H1 (cell line): Measurements from ENCODE around the gene CDC42EP2. TPM values are rescaled to one million over a fixed set of nuclear protein-coding genes. Genes with fewer than 3 reads are reported as not detected.

Experiments
- CTCF ChIA-PET: fragments of 300-600 bp; sonication (Branson Sonifier 250); formaldehyde crosslinking; loops from one replicate; lab custom pipeline; 2021; ENCODE audit not compliant: partially characterized antibody; lab: Charles Lee
- POLR2A ChIA-PET: fragments of 300-600 bp; sonication (Branson Sonifier 250); formaldehyde crosslinking; loops from one replicate; lab custom pipeline; 2021; ENCODE audit warnings: inconsistent platforms; ENCODE audit not compliant: partially characterized antibody; lab: Charles Lee
- DNase-seq, 2 experiments: peaks; one replicate each; pipeline versions ENCODE4 v3.0.0 to v3.0.0-alpha.2; 2010 to 2022; ENCODE audit warnings: low spot score in 2 of 2, low read depth in 1 of 2, mixed read lengths in 1 of 2
- FAIRE-seq: peaks from 2 replicates; lab custom pipeline; 2011; peaks lifted over from hg19 to GRCh38; lab: Jason Lieb, UNC
- H2AFZ ChIP-seq: 2 replicates; pipeline ENCODE4 v1.8.1; 2012; ENCODE audit warnings: low read length, inconsistent platforms
- H2AK5ac ChIP-seq: 2 replicates; pipeline ENCODE4 v1.6.1; 2013; ENCODE audit warnings: low read depth, low read length
- H2BK120ac ChIP-seq: replicated peaks from 2 replicates; pipeline ENCODE3; 2013; ENCODE audit warnings: low read depth, low read length, inconsistent platforms
- H2BK12ac ChIP-seq: 2 replicates; pipeline ENCODE4 v1.6.1; 2013; ENCODE audit warnings: low read depth, low read length
- H2BK15ac ChIP-seq: 2 replicates; pipeline ENCODE4 v1.6.1; 2013; ENCODE audit warnings: low read length
- H2BK20ac ChIP-seq: 2 replicates; pipeline ENCODE4 v1.6.1; 2013; ENCODE audit warnings: low read length
- H2BK5ac ChIP-seq: 2 replicates; pipeline ENCODE4 v1.6.1; 2013; ENCODE audit warnings: low read depth, low read length
- H3K14ac ChIP-seq: 2 replicates; pipeline ENCODE4 v1.6.1; 2013; ENCODE audit warnings: inconsistent platforms; ENCODE audit not compliant: insufficient read length
- H3K18ac ChIP-seq: 2 replicates; pipeline ENCODE4 v1.6.1; 2013; ENCODE audit warnings: low read length; ENCODE audit errors: extremely low read depth
- H3K23ac ChIP-seq: 2 replicates; pipeline ENCODE4 v1.6.1; 2013; ENCODE audit warnings: inconsistent platforms; ENCODE audit not compliant: insufficient read length
- H3K23me2 ChIP-seq: 2 replicates; pipeline ENCODE4 v1.6.1; 2013; ENCODE audit warnings: low read depth, low read length
- H3K27ac ChIP-seq: 2 replicates; pipeline ENCODE4 v1.6.1; 2011; ENCODE audit warnings: low read depth, low read length, inconsistent platforms
- H3K27me3 ChIP-seq, 4 experiments: replicated peaks in 1 of 4; 1 replicate in 1 of 4; 2 replicates in 3 of 4; pipeline versions ENCODE4 v1.6.1 to v1.8.1; 2011 to 2013; ENCODE audit warnings: low read length in 3 of 4, mild to moderate bottlenecking in 3 of 4, inconsistent platforms in 2 of 4, mixed read lengths in 2 of 4, moderate library complexity in 1 of 4; ENCODE audit not compliant: control insufficient read depth in 3 of 4, insufficient read depth in 3 of 4; ENCODE audit errors: extremely low read depth in 1 of 4
- H3K36me3 ChIP-seq, 4 experiments: 2 replicates each; pipeline versions ENCODE4 v1.6.1 to v1.8.1; 2011 to 2013; ENCODE audit warnings: mild to moderate bottlenecking in 4 of 4, low read length in 3 of 4, moderate library complexity in 2 of 4, control low read depth in 1 of 4, inconsistent platforms in 1 of 4; ENCODE audit not compliant: insufficient read depth in 4 of 4, control insufficient read depth in 2 of 4
- H3K4ac ChIP-seq: replicated peaks from 2 replicates; pipeline ENCODE3; 2013; ENCODE audit warnings: low read length, low read depth, mixed read lengths, inconsistent platforms; ENCODE audit not compliant: insufficient read length
- H3K4me1 ChIP-seq, 4 experiments: replicated peaks in 1 of 4; 1 replicate in 1 of 4; 2 replicates in 3 of 4; pipeline versions ENCODE4 v1.6.1 to v1.8.1; 2011 to 2013; ENCODE audit warnings: low read length in 3 of 4, inconsistent platforms in 2 of 4, mixed read lengths in 1 of 4; ENCODE audit not compliant: insufficient read depth in 4 of 4, control insufficient read depth in 3 of 4
- H3K4me2 ChIP-seq, 2 experiments: 2 replicates each; pipeline versions ENCODE4 v1.6.1 to v1.8.1; 2011 to 2013; ENCODE audit warnings: low read depth in 2 of 2, low read length in 2 of 2, control low read depth in 1 of 2, inconsistent platforms in 1 of 2, mild to moderate bottlenecking in 1 of 2; ENCODE audit not compliant: insufficient read depth in 1 of 2
- H3K4me3 ChIP-seq, 4 experiments: fragments of 200-600, 300-600 bp in 1 of 4; sonication (generic), shearing (Covaris generic), sonication (Bioruptor Twin) in 1 of 4; 2 replicates each; pipeline versions ENCODE4 v1.5.1 to v1.8.1; 2011 to 2016; ENCODE audit warnings: low read length in 4 of 4, low read depth in 3 of 4, control low read depth in 2 of 4, inconsistent platforms in 2 of 4, mild to moderate bottlenecking in 2 of 4, mixed read lengths in 1 of 4, moderate library complexity in 1 of 4; ENCODE audit not compliant: insufficient read depth in 2 of 4; ENCODE audit errors: extremely low read depth in 1 of 4
- H3K56ac ChIP-seq: replicated peaks from 2 replicates; pipeline ENCODE3; 2013; ENCODE audit warnings: low read depth, mild to moderate bottlenecking, mixed read lengths, low read length, inconsistent platforms; ENCODE audit not compliant: insufficient read length
- H3K79me1 ChIP-seq: 2 replicates; pipeline ENCODE4 v1.6.1; 2013; ENCODE audit warnings: low read depth, low read length, control low read depth
- H3K79me2 ChIP-seq, 2 experiments: 2 replicates each; pipeline versions ENCODE4 v1.6.1 to v1.8.1; 2012 to 2013; ENCODE audit warnings: low read length in 2 of 2, mild to moderate bottlenecking in 2 of 2, inconsistent platforms in 1 of 2; ENCODE audit not compliant: insufficient read depth in 2 of 2, control insufficient read depth in 1 of 2
- H3K9ac ChIP-seq, 4 experiments: replicated peaks in 1 of 4; 1 replicate in 1 of 4; 2 replicates in 3 of 4; pipeline versions ENCODE4 v1.6.1 to v1.8.1; 2011 to 2013; ENCODE audit warnings: low read depth in 3 of 4, low read length in 3 of 4, control low read depth in 2 of 4, mild to moderate bottlenecking in 2 of 4, moderate library complexity in 2 of 4, inconsistent platforms in 1 of 4; ENCODE audit errors: extremely low read depth in 1 of 4
- H3K9me3 ChIP-seq, 2 experiments: 2 replicates each; pipeline versions ENCODE4 v1.6.1 to v1.8.1; 2012 to 2013; ENCODE audit warnings: mild to moderate bottlenecking in 2 of 2, moderate library complexity in 2 of 2, control low read depth in 1 of 2, inconsistent platforms in 1 of 2, low read depth in 1 of 2, low read length in 1 of 2, mixed read lengths in 1 of 2; ENCODE audit not compliant: insufficient read depth in 2 of 2
- H4K20me1 ChIP-seq, 2 experiments: replicated peaks in 1 of 2; 2 replicates each; pipeline versions ENCODE3 to v1.8.1; 2011 to 2013; ENCODE audit warnings: inconsistent platforms in 2 of 2, low read length in 2 of 2, mild to moderate bottlenecking in 1 of 2; ENCODE audit not compliant: insufficient read depth in 2 of 2, control insufficient read depth in 1 of 2
- H4K5ac ChIP-seq: 2 replicates; pipeline ENCODE4 v1.6.1; 2013; ENCODE audit warnings: low read length, low read depth, mixed read lengths, inconsistent platforms; ENCODE audit not compliant: insufficient read length
- H4K8ac ChIP-seq: 2 replicates; pipeline ENCODE4 v1.8.0; 2013; ENCODE audit warnings: mild to moderate bottlenecking, moderate library complexity, low read length, inconsistent platforms; ENCODE audit not compliant: insufficient read depth; ENCODE audit errors: extremely low read depth
- H4K91ac ChIP-seq: replicated peaks from 2 replicates; pipeline ENCODE3; 2013; ENCODE audit warnings: low read length, mixed read lengths, inconsistent platforms; ENCODE audit not compliant: insufficient read length
- BRCA1 ChIP-seq: IDR thresholded peaks from 2 replicates; pipeline ENCODE4 v1.6.1; 2012; ENCODE audit warnings: low read depth, low read length, improper control_type of control experiment
- CTBP2 ChIP-seq: IDR thresholded peaks from 2 replicates; pipeline ENCODE4 v1.7.0; 2011; ENCODE audit warnings: borderline replicate concordance, mild to moderate bottlenecking, moderate library complexity, mixed read lengths, low read length; ENCODE audit not compliant: insufficient read depth, insufficient read length
- POU5F1 ChIP-seq: IDR thresholded peaks from 2 replicates; pipeline ENCODE4 v1.6.1; 2011; ENCODE audit warnings: low read depth, mild to moderate bottlenecking, low read length, moderate library complexity
- SP1 ChIP-seq: IDR thresholded peaks from 2 replicates; pipeline ENCODE4 v1.6.1; 2011; ENCODE audit warnings: low read depth, low read length
- SRF ChIP-seq: IDR thresholded peaks from 2 replicates; pipeline ENCODE4 v1.6.1; 2011; ENCODE audit warnings: mild to moderate bottlenecking, low read depth, low read length, moderate library complexity
- WGBS, 2 experiments: shearing (Covaris generic) in 1 of 2; methylation state at CpG; one replicate each; pipeline versions ENCODE4 v1.1.6 to v1.1.7; 2013 to 2015; ENCODE audit warnings: low lambda C conversion rate in 2 of 2, mixed read lengths in 2 of 2, inconsistent platforms in 1 of 2, low coverage in 1 of 2, missing lambda C conversion rate in 1 of 2; ENCODE audit not compliant: insufficient replicate concordance in 2 of 2, insufficient coverage in 1 of 2, insufficient read length in 1 of 2; ENCODE audit errors: extremely low coverage in 1 of 2, missing lambda C conversion rate in 1 of 2; 5-methylcytosine and 5-hydroxymethylcytosine counted together
- polyA plus RNA-seq, 7 experiments: library from polyadenylated mRNA; depleted of rRNA in 3 of 7; stranded (reverse) in 5 of 7; unstranded in 2 of 7; fragments of >200 nt in 5 of 7; fragments of 200-250 nt in 2 of 7; gene quantifications; 1 replicate in 5 of 7; 2 replicates in 1 of 7; 4 replicates in 1 of 7; pipeline versions ENCODE4 v1.2.1 to v1.2.3, GENCODE V29; 2011 to 2013; ENCODE audit warnings: missing spikeins in 2 of 7, mixed read lengths in 2 of 7
- total RNA-seq: library from RNA; stranded (reverse); fragmentation: NEBNext Ultra II Directional; extraction: Animal tissue kit (Norgen Biotek cat#: 25700); gene quantifications from 2 replicates; pipeline ENCODE4 v1.2.1, GENCODE V29; 2021
- TF ChIP-seq, protein P1 (sequence below): IDR thresholded peaks from 2 replicates; pipeline ENCODE4 v1.6.1; 2011; ENCODE audit warnings: low read length, improper control_type of control experiment

CDC42EP2 gene
- total and polyA plus RNA-seq, 2 of the 8 experiments (the other 6 are each of a cell fraction or from before 2014, with no cell fraction given), result 11.8 to 13.3 TPM

DNA sequence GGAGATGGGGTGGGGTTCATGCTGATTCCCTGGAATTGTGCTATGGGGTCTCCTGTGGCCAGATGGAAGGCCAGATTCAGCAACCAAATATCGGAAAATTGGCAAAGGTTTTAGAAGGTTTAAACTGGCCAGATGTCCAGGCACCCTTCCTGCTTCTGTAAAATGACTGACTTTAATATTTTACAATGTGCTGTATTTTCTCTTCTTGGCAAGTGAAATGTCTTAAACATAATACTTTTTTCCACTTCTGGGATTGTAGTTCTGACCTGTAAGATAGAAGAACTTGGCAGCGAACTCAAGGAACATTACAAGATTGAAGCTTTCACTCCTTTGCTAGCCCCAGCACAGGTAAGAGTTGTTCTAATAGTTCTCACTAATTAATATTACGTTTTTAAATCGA is 35.4 kb upstream of the CDC42EP2 start:
- no peak for FAIRE-seq
- no peak overlapping the region for H4K5ac ChIP-seq
- ChIA-PET POLR2A (interaction anchor here (0.8 to 5.3 kb wide), 4 partner anchors 7 to 24 kb away, joined by 3 to 34 read pairs (median 6); no protein-coding TSS in a partner anchor), CTCF (interaction anchor here (0.6 to 45.6 kb wide), 4 partner anchors 13 to 75 kb away, joined by 3 to 1179 read pairs (median 4); partner anchors contain the start of genes CDC42EP2 and DPF2)
- H3K4ac ChIP-seq, result no peak overlapping the region
- no peak overlapping the region for H3K4me3 ChIP-seq
- H2BK5ac ChIP-seq, result no peak overlapping the region
- no peak overlapping the region for H3K56ac ChIP-seq
- no peaks in the 10 kb centered on the region for H3K23me2 ChIP-seq
- no peak overlapping the region for H3K23ac ChIP-seq
- H2AFZ ChIP-seq, result no peak overlapping the region
- no peak overlapping the region for H2BK15ac ChIP-seq
- H3K79me1 ChIP-seq, result no peaks in the 10 kb centered on the region; the same call in 1 of the 2 replicates
- H4K91ac ChIP-seq, result no peak overlapping the region
- H3K9ac ChIP-seq, result no peak overlapping the region
- no peaks in the 10 kb centered on the region for H3K9me3 ChIP-seq
- WGBS, 2 experiments, result 86% methylated on average over 4 of the region's 4 CpGs; no CpG with 5 or more reads in 1 of the 2 experiments
- H3K27ac ChIP-seq, result no peak overlapping the region
- peaks cover 0 to 1% of the 10 kb centered on the region in 2 experiments for H4K20me1 ChIP-seq
- no peak overlapping the region for H2BK20ac ChIP-seq
- no peaks in the 10 kb centered on the region; a peak in 1 of 7 replicates for H3K4me1 ChIP-seq
- no peak overlapping the region for H4K8ac ChIP-seq
- H3K4me2 ChIP-seq, result no peak overlapping the region
- H2BK12ac ChIP-seq, result no peak overlapping the region
- peaks cover 24 to 77% (median 67%) of the 10 kb centered on the region in 4 experiments; a peak in 7 of 8 replicates for H3K36me3 ChIP-seq
- H3K79me2 ChIP-seq, result no peaks in the 10 kb centered on the region
- H2BK120ac ChIP-seq, result no peak overlapping the region
- no peaks in the 10 kb centered on the region for H3K27me3 ChIP-seq
- no peak overlapping the region for H3K14ac ChIP-seq
- TF ChIP-seq, protein P1, sequence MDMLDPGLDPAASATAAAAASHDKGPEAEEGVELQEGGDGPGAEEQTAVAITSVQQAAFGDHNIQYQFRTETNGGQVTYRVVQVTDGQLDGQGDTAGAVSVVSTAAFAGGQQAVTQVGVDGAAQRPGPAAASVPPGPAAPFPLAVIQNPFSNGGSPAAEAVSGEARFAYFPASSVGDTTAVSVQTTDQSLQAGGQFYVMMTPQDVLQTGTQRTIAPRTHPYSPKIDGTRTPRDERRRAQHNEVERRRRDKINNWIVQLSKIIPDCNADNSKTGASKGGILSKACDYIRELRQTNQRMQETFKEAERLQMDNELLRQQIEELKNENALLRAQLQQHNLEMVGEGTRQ, result no peak
- TF ChIP-seq POU5F1 (no peak), SRF (no peak), CTBP2 (no peak), BRCA1 (no peak), SP1 (no peak)
- TF ChIP-seq, all 59 proteins: peak for 0
- no peak overlapping the region for H3K18ac ChIP-seq
- no peak overlapping the region for H2AK5ac ChIP-seq
- DNase-seq, result no peak
